Endothelial cell of umbilical vein (primary cell): ENCODE measurements around the gene SNED1. TPM values are rescaled to one million over a fixed set of nuclear protein-coding genes. Genes with fewer than 3 reads are reported as not detected.

Experiments used
- BruUV-seq: library from RNA; stranded (reverse); fragments of 400-500 nt; replicated peaks from 2 replicates; lab custom pipeline; 2021; lab: Mats Ljungman, UMichigan
- CTCF ChIA-PET: fragments of 300-600, 350-600 bp; sonication (Branson Sonifier 250); formaldehyde crosslinking; loops from one replicate; lab custom pipeline; 2021; ENCODE audit warnings: antibody characterized with exemption, inconsistent platforms; lab: Charles Lee
- POLR2A ChIA-PET: fragments of 300-600, 350-600 bp; sonication (Branson Sonifier 250); formaldehyde crosslinking; loops from one replicate; lab custom pipeline; 2021; ENCODE audit warnings: antibody characterized with exemption, inconsistent platforms; lab: Charles Lee
- DNase-seq: peaks from one replicate; pipeline ENCODE4 v3.0.0-alpha.2; 2011; ENCODE audit warnings: low read depth, low spot score
- FAIRE-seq: peaks from 2 replicates; lab custom pipeline; 2011; peaks lifted over from hg19 to GRCh38; lab: Jason Lieb, UNC
- H2AFZ ChIP-seq: 2 replicates; pipeline ENCODE4 v1.6.0; 2012; ENCODE audit warnings: low read depth, low read length, control low read depth, inconsistent platforms
- H3K27ac ChIP-seq: 2 replicates; pipeline ENCODE4 v1.5.1; 2011; ENCODE audit warnings: low read depth, mild to moderate bottlenecking, control low read depth, low read length, moderate library complexity; ENCODE audit not compliant: insufficient read depth
- H3K27me3 ChIP-seq, 2 experiments: 2 replicates each; pipeline versions ENCODE4 v1.6.0 to v1.6.1; 2011; ENCODE audit warnings: low read length in 2 of 2, mixed read lengths in 1 of 2; ENCODE audit not compliant: control insufficient read depth in 2 of 2, insufficient read depth in 2 of 2
- H3K36me3 ChIP-seq, 2 experiments: 2 replicates in 1 of 2; 3 replicates in 1 of 2; pipeline ENCODE4 v1.5.1; 2011; ENCODE audit warnings: low read length in 2 of 2, mild to moderate bottlenecking in 1 of 2, moderate library complexity in 1 of 2; ENCODE audit not compliant: control insufficient read depth in 2 of 2, insufficient read depth in 2 of 2; ENCODE audit errors: extremely low read depth in 1 of 2
- H3K4me1 ChIP-seq: 3 replicates; pipeline ENCODE4 v1.5.1; 2011; ENCODE audit warnings: mild to moderate bottlenecking, low read length; ENCODE audit not compliant: control insufficient read depth, insufficient read depth; ENCODE audit errors: extremely low read depth
- H3K4me2 ChIP-seq: 2 replicates; pipeline ENCODE4 v1.6.1; 2011; ENCODE audit warnings: low read length, control low read depth, mixed read lengths; ENCODE audit not compliant: insufficient read depth
- H3K4me3 ChIP-seq, 3 experiments: fragments of 200-600 bp in 1 of 3; sonication (generic), shearing (Covaris generic) in 1 of 3; replicated peaks in 1 of 3; 2 replicates each; pipeline ENCODE4 v1.5.1; 2011 to 2016; ENCODE audit warnings: control low read depth in 3 of 3, low read length in 3 of 3, mild to moderate bottlenecking in 2 of 3, inconsistent platforms in 1 of 3, low read depth in 1 of 3, moderate library complexity in 1 of 3; ENCODE audit not compliant: insufficient read depth in 1 of 3
- H3K79me2 ChIP-seq: 2 replicates; pipeline ENCODE4 v1.6.0; 2012; ENCODE audit warnings: low read length, inconsistent platforms; ENCODE audit not compliant: control insufficient read depth, insufficient read depth
- H3K9ac ChIP-seq: replicated peaks from 2 replicates; pipeline ENCODE3; 2011; ENCODE audit warnings: low read length, control low read depth; ENCODE audit not compliant: insufficient read depth; ENCODE audit errors: extremely low read depth
- H3K9me1 ChIP-seq: replicated peaks from 3 replicates; pipeline ENCODE4 v1.6.0; 2011; ENCODE audit warnings: mild to moderate bottlenecking, low read length; ENCODE audit not compliant: control insufficient read depth, insufficient read depth; ENCODE audit errors: extremely low read depth
- H3K9me3 ChIP-seq: replicated peaks from 2 replicates; pipeline ENCODE4 v1.5.1; 2012; ENCODE audit warnings: low read length, inconsistent platforms; ENCODE audit not compliant: control insufficient read depth, insufficient read depth
- H4K20me1 ChIP-seq: replicated peaks from 2 replicates; pipeline ENCODE3; 2011; ENCODE audit warnings: mild to moderate bottlenecking, low read length; ENCODE audit not compliant: control insufficient read depth, insufficient read depth; ENCODE audit errors: extremely low read depth
- CTCF ChIP-seq, 2 donors: IDR thresholded peaks; 1 replicate in 1 of 2; 2 replicates in 1 of 2; pipeline ENCODE4 v1.5.1; 2011; ENCODE audit warnings: low read length in 2 of 2, mild to moderate bottlenecking in 2 of 2, moderate library complexity in 2 of 2, control low read depth in 1 of 2, inconsistent platforms in 1 of 2, low read depth in 1 of 2; ENCODE audit not compliant: insufficient read depth in 1 of 2; ENCODE audit errors: extremely low read depth in 1 of 2
- EZH2 ChIP-seq: IDR thresholded peaks from 2 replicates; pipeline ENCODE4 v1.6.1; 2012; ENCODE audit warnings: borderline replicate concordance, low read depth, mild to moderate bottlenecking, moderate library complexity, low read length, inconsistent platforms; ENCODE audit not compliant: severe bottlenecking
- FOS ChIP-seq: IDR thresholded peaks from 2 replicates; pipeline ENCODE4 v1.6.1; 2011; ENCODE audit warnings: mild to moderate bottlenecking, low read length, moderate library complexity, borderline replicate concordance; ENCODE audit not compliant: insufficient read depth
- GATA2 ChIP-seq: IDR thresholded peaks from 2 replicates; pipeline ENCODE4 v1.7.0; 2011; ENCODE audit warnings: low read depth, mild to moderate bottlenecking, moderate library complexity, mixed read lengths, low read length; ENCODE audit not compliant: insufficient read length, insufficient read depth
- JUN ChIP-seq: IDR thresholded peaks from 2 replicates; pipeline ENCODE4 v1.6.1; 2011; ENCODE audit warnings: borderline replicate concordance, low read depth; ENCODE audit not compliant: insufficient read length, insufficient read depth
- MAX ChIP-seq: IDR thresholded peaks from 2 replicates; pipeline ENCODE4 v1.6.1; 2011; ENCODE audit not compliant: insufficient read depth, insufficient read length
- MYC ChIP-seq: IDR thresholded peaks from one replicate; pipeline ENCODE4 v1.6.1; 2011; ENCODE audit warnings: mild to moderate bottlenecking, low read depth, low read length
- POLR2A ChIP-seq: IDR thresholded peaks from 2 replicates; pipeline ENCODE4 v1.6.1; 2012; ENCODE audit warnings: low read depth, mild to moderate bottlenecking, control low read depth, low read length
- POLR2AphosphoS5 ChIP-seq: IDR thresholded peaks from 2 replicates; pipeline ENCODE4 v1.6.1; 2012; ENCODE audit warnings: low read depth, mild to moderate bottlenecking, control low read depth, low read length, moderate library complexity; ENCODE audit not compliant: insufficient read depth
- dilution Hi-C: fragments of 300-500 bp; cut with MboI; formaldehyde crosslinking; loops from one replicate; pipeline ENCODE4 v1.15.0; 2019; ENCODE audit warnings: low sequenced_read_pairs; ENCODE audit not compliant: extremely low pct_ligation_motif_present
- intact Hi-C: fragments of 100-400 bp; cut with micrococcal nuclease; formaldehyde crosslinking; loops from one replicate; pipeline ENCODE4 v1.10.0; 2022
- polyA plus RNA-seq, 4 experiments: library from polyadenylated mRNA; depleted of rRNA in 3 of 4; stranded (reverse) in 3 of 4; unstranded in 1 of 4; fragments of >200 nt; gene quantifications; 2 replicates each; pipeline versions ENCODE4 v1.2.1 to v1.2.3, GENCODE V29; 2011 to 2012; ENCODE audit warnings: missing spikeins in 1 of 4
- total RNA-seq: library from RNA; stranded (reverse); gene quantifications from 2 replicates; pipeline ENCODE4 v1.2.3, GENCODE V29; 2021

The SNED1 gene
- total and polyA plus RNA-seq, 2 donors (not counting 3 experiments of a cell fraction or from before 2014, with no cell fraction given) = 14.1 to 17.2 TPM

- FAIRE-seq (no peak), DNase-seq (no peak)
- Histone ChIP-seq H3K9ac (no peak overlapping the region), H3K9me1 (no peaks in the 10 kb centered on the region), H3K36me3 (peaks cover 0 to 5% of the 10 kb centered on the region in 2 experiments), H3K27me3 (no peaks in the 10 kb centered on the region), H3K9me3 (no peaks in the 10 kb centered on the region), H3K4me3 (no peak overlapping the region), H3K4me2 (no peak overlapping the region), H3K79me2 (no peaks in the 10 kb centered on the region), H4K20me1 (no peaks in the 10 kb centered on the region), H2AFZ (no peak overlapping the region), H3K27ac (no peak overlapping the region), H3K4me1 (peaks cover 3% of the 10 kb centered on the region)
- dilution Hi-C loops (no loop called here), intact Hi-C loops (no loop called here)
- ChIA-PET CTCF (no interaction called here), POLR2A (no interaction called here)
- BruUV-seq = no TSS peak
- TF ChIP-seq MAX (no peak), FOS (no peak), POLR2A (no peak), MYC (no peak), POLR2AphosphoS5 (no peak), CTCF (IDR thresholded peaks at IDR 0.05; ENCODE audit: extremely low read depth in 1 of 2, insufficient read depth in 1 of 2, low read depth in 1 of 2, low read length in 2 of 2) (no peak), JUN (no peak), GATA2 (no peak), EZH2 (no peak)
These were observed 36.9 kb downstream of the SNED1 start for GRCh38 chr2:241035142-241035817.
